ENCODE measurements around the gene PIMREG.

Gene PIMREG

GRCh38 chr17:6463616-6464445, 19.6 kb downstream of the PIMREG start:
- H3K9me3 Mint-ChIP-seq (ENCODE audit: low read depth) = no peaks in the 10 kb centered on the region
- no peak overlapping the region for H3K27ac Mint-ChIP-seq
- peaks cover 2% of the 10 kb centered on the region for H3K4me1 Mint-ChIP-seq (ENCODE audit: low read depth)
- no peak overlapping the region for H3K4me3 Mint-ChIP-seq
- no peaks in the 10 kb centered on the region for H3K27me3 Mint-ChIP-seq
- H3K36me3 Mint-ChIP-seq = no peaks in the 10 kb centered on the region

- no peaks in the 10 kb centered on the region for H3K27me3 Mint-ChIP-seq
- H3K36me3 Mint-ChIP-seq = no peaks in the 10 kb centered on the region
- no peak overlapping the region for H3K4me3 Mint-ChIP-seq
- no peak overlapping the region for H3K27ac Mint-ChIP-seq
- H3K4me1 Mint-ChIP-seq (ENCODE audit: low read depth) = peaks cover 2% of the 10 kb centered on the region
- no peaks in the 10 kb centered on the region for H3K9me3 Mint-ChIP-seq (ENCODE audit: low read depth)
Measured at GRCh38 chr17:6464446-6465041, 20.3 kb downstream of the PIMREG start.

- H3K4me1 Mint-ChIP-seq (ENCODE audit: low read depth) = peaks cover 2% of the 10 kb centered on the region
- no peak overlapping the region for H3K27ac Mint-ChIP-seq
- H3K36me3 Mint-ChIP-seq = no peaks in the 10 kb centered on the region
- no peaks in the 10 kb centered on the region for H3K9me3 Mint-ChIP-seq (ENCODE audit: low read depth)
- no peaks in the 10 kb centered on the region for H3K27me3 Mint-ChIP-seq
- no peak overlapping the region for H3K4me3 Mint-ChIP-seq
Measured at GRCh38 chr17:6465206-6466003, 21.1 kb downstream of the PIMREG start.

- Mint-ChIP-seq H3K4me1 (ENCODE audit: low read depth) (no peaks in the 10 kb centered on the region), H3K27ac (no peak overlapping the region), H3K4me3 (no peak overlapping the region), H3K36me3 (no peaks in the 10 kb centered on the region), H3K27me3 (no peaks in the 10 kb centered on the region), H3K9me3 (ENCODE audit: low read depth) (no peaks in the 10 kb centered on the region)
Measured at GRCh38 chr17:6467567-6467966, 23.3 kb downstream of the PIMREG start.

GRCh38 chr17:6468051-6468790, 24.0 kb downstream of the PIMREG start:
- Mint-ChIP-seq H3K4me3 (no peak overlapping the region), H3K36me3 (no peaks in the 10 kb centered on the region), H3K4me1 (ENCODE audit: low read depth) (no peaks in the 10 kb centered on the region), H3K9me3 (ENCODE audit: low read depth) (no peaks in the 10 kb centered on the region), H3K27ac (no peak overlapping the region), H3K27me3 (no peaks in the 10 kb centered on the region)

- H3K4me1 Mint-ChIP-seq (ENCODE audit: low read depth) = no peaks in the 10 kb centered on the region
- no peak overlapping the region for H3K27ac Mint-ChIP-seq
- no peaks in the 10 kb centered on the region for H3K27me3 Mint-ChIP-seq
- no peak overlapping the region for H3K4me3 Mint-ChIP-seq
- no peaks in the 10 kb centered on the region for H3K36me3 Mint-ChIP-seq
- H3K9me3 Mint-ChIP-seq (ENCODE audit: low read depth) = no peaks in the 10 kb centered on the region
Measured at GRCh38 chr17:6470146-6470718, 26.0 kb downstream of the PIMREG start.

GRCh38 chr17:6470751-6471521, 26.7 kb downstream of the PIMREG start:
- Mint-ChIP-seq H3K4me3 (no peak overlapping the region), H3K9me3 (ENCODE audit: low read depth) (no peaks in the 10 kb centered on the region), H3K27me3 (no peaks in the 10 kb centered on the region), H3K4me1 (ENCODE audit: low read depth) (no peaks in the 10 kb centered on the region), H3K27ac (no peak overlapping the region), H3K36me3 (no peaks in the 10 kb centered on the region)

GRCh38 chr17:6471531-6472465, 27.5 kb downstream of the PIMREG start:
- H3K9me3 Mint-ChIP-seq (ENCODE audit: low read depth) = no peaks in the 10 kb centered on the region
- no peak overlapping the region for H3K4me3 Mint-ChIP-seq
- no peaks in the 10 kb centered on the region for H3K4me1 Mint-ChIP-seq (ENCODE audit: low read depth)
- H3K27me3 Mint-ChIP-seq = no peaks in the 10 kb centered on the region
- H3K27ac Mint-ChIP-seq = no peak overlapping the region
- no peaks in the 10 kb centered on the region for H3K36me3 Mint-ChIP-seq

GRCh38 chr17:6472517-6472916, 28.3 kb downstream of the PIMREG start:
- Mint-ChIP-seq H3K4me1 (ENCODE audit: low read depth) (no peaks in the 10 kb centered on the region), H3K27me3 (no peaks in the 10 kb centered on the region), H3K4me3 (no peak overlapping the region), H3K36me3 (no peaks in the 10 kb centered on the region), H3K9me3 (ENCODE audit: low read depth) (no peaks in the 10 kb centered on the region), H3K27ac (no peak overlapping the region)

GRCh38 chr17:6473128-6473767, 29.0 kb downstream of the PIMREG start:
- Mint-ChIP-seq H3K4me1 (ENCODE audit: low read depth) (no peaks in the 10 kb centered on the region), H3K27ac (no peak overlapping the region), H3K9me3 (ENCODE audit: low read depth) (no peaks in the 10 kb centered on the region), H3K27me3 (no peaks in the 10 kb centered on the region), H3K36me3 (no peaks in the 10 kb centered on the region), H3K4me3 (no peak overlapping the region)

GRCh38 chr17:6474376-6474775, 30.1 kb downstream of the PIMREG start:
- Mint-ChIP-seq H3K4me1 (ENCODE audit: low read depth) (no peaks in the 10 kb centered on the region), H3K36me3 (no peaks in the 10 kb centered on the region), H3K9me3 (ENCODE audit: low read depth) (no peaks in the 10 kb centered on the region), H3K4me3 (no peak overlapping the region), H3K27me3 (no peaks in the 10 kb centered on the region), H3K27ac (no peak overlapping the region)

GRCh38 chr17:6474906-6475305, 30.7 kb downstream of the PIMREG start:
- no peaks in the 10 kb centered on the region for H3K9me3 Mint-ChIP-seq (ENCODE audit: low read depth)
- H3K27me3 Mint-ChIP-seq = no peaks in the 10 kb centered on the region

GRCh38 chr17:6475411-6475810, 31.2 kb downstream of the PIMREG start:
- no peak overlapping the region for H3K4me3 Mint-ChIP-seq
- no peaks in the 10 kb centered on the region for H3K36me3 Mint-ChIP-seq
- no peaks in the 10 kb centered on the region for H3K27me3 Mint-ChIP-seq
- H3K4me1 Mint-ChIP-seq (ENCODE audit: low read depth) = no peaks in the 10 kb centered on the region
- H3K27ac Mint-ChIP-seq = no peak overlapping the region
- no peaks in the 10 kb centered on the region for H3K9me3 Mint-ChIP-seq (ENCODE audit: low read depth)

More at GRCh38 chr17:6474906-6475305, 30.7 kb downstream of the PIMREG start:
- H3K27ac Mint-ChIP-seq = no peak overlapping the region
- no peaks in the 10 kb centered on the region for H3K36me3 Mint-ChIP-seq
- no peaks in the 10 kb centered on the region for H3K4me1 Mint-ChIP-seq (ENCODE audit: low read depth)
- H3K4me3 Mint-ChIP-seq = no peak overlapping the region

All from activated naive CD8-positive, alpha-beta T cell (primary cell).